Measurements from ENCODE around the gene GLCE.

The GLCE gene

DNA sequence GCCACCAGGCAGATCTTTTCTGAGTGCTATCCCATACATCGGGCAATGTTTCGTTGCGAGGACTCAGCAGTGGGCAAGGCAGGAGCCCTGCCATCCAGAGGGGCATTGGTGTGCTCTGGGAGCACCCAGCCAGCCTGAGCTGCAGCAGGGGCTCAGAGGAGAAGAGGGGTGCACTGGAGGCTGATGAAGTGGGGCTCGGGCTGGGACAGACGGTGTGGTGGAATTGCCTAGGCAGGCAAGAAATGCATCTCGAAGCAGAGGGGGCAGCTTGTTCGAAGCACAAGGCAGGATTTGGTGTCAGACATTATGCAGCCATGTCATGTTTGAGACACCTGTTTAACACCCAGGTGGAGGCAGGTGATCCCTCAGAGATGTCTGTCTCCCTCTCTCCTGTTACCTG is 157.6 kb downstream of the GLCE start:
- no peak for TF ChIP-seq CTCF (IDR thresholded peaks at IDR 0.05)
- no peak overlapping the region for H3K4me3 Mint-ChIP-seq
- H3K36me3 Mint-ChIP-seq (ENCODE audit: low read depth) = no peaks in the 10 kb centered on the region
- H3K9me3 Mint-ChIP-seq = no peaks in the 10 kb centered on the region
- DNase-seq = no peak
- peaks cover 6% of the 10 kb centered on the region for H3K4me1 Mint-ChIP-seq
- H3K27me3 Mint-ChIP-seq (ENCODE audit: low read depth, poor library complexity) = peaks cover 7% of the 10 kb centered on the region
- H3K27ac Mint-ChIP-seq = no peak overlapping the region

GRCh38 chr15:69319384-69320375 is 159.2 kb downstream of the GLCE start:
- TF ChIP-seq CTCF (IDR thresholded peaks at IDR 0.05) = no peak
- Mint-ChIP-seq H3K4me1 (peaks cover 3% of the 10 kb centered on the region), H3K9me3 (no peaks in the 10 kb centered on the region), H3K27me3 (ENCODE audit: low read depth, poor library complexity) (peaks cover 10% of the 10 kb centered on the region), H3K4me3 (no peak overlapping the region), H3K27ac (no peak overlapping the region), H3K36me3 (ENCODE audit: low read depth) (no peaks in the 10 kb centered on the region)
- DNase-seq = no peak

DNA sequence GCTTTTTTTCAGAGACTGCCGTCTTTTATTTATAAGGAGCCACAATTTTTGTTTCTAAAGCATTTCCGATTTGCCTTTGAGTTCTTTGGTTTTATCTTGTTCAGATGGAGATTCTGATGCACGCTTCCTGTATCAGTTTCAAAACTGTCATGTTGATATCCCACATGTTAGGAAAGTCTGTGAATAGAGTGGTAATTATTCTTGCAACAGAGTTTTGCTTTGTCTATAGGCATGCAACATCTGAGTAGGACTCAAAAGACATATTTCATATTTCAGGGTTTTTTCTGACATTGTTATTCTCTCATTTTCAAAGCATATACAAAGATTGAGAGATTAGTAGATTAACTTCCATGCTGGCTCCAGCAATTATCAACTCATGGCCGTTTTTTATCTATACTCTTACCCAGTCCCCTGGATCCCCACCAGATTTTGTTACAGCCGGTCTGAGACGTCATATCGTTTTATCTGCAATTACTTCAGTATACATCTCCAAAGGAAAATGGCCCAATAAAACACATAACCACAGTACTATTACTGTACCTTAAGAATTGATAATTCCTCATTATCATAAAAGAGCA is 160.6 kb downstream of the GLCE start:
- no peaks in the 10 kb centered on the region for H3K4me1 Mint-ChIP-seq
- no peaks in the 10 kb centered on the region for H3K36me3 Mint-ChIP-seq (ENCODE audit: low read depth)
- peaks cover 11% of the 10 kb centered on the region for H3K27me3 Mint-ChIP-seq (ENCODE audit: low read depth, poor library complexity)
- no peak overlapping the region for H3K27ac Mint-ChIP-seq
- DNase-seq = no peak
- H3K9me3 Mint-ChIP-seq = no peaks in the 10 kb centered on the region
- TF ChIP-seq CTCF (IDR thresholded peaks at IDR 0.05) = no peak
- no peak overlapping the region for H3K4me3 Mint-ChIP-seq
